H1 (cell line): Measurements from ENCODE around the gene SMC3. TPM values are rescaled to one million over a fixed set of nuclear protein-coding genes. Genes with fewer than 3 reads are reported as not detected.

ENCODE experiments used
- CHD2 ChIP-seq: IDR thresholded peaks from 2 replicates; pipeline ENCODE4 v1.6.1; 2012; ENCODE audit warnings: low read length, improper control_type of control experiment
- KDM4A ChIP-seq: IDR thresholded peaks from one replicate; pipeline ENCODE4 v1.7.1; 2012; ENCODE audit warnings: low read depth, mild to moderate bottlenecking, moderate library complexity, low read length, inconsistent platforms; ENCODE audit not compliant: severe bottlenecking
- SP1 ChIP-seq: IDR thresholded peaks from 2 replicates; pipeline ENCODE4 v1.6.1; 2011; ENCODE audit warnings: low read depth, low read length
- TAF7 ChIP-seq: optimal IDR thresholded peaks from 2 replicates; pipeline ENCODE3; 2011; ENCODE audit warnings: low read depth, mild to moderate bottlenecking, inconsistent platforms, low read length, moderate library complexity, borderline replicate concordance
- ZNF274 ChIP-seq: IDR thresholded peaks from 2 replicates; pipeline ENCODE4 v1.7.0; 2012; ENCODE audit warnings: low read length, borderline replicate concordance; ENCODE audit errors: extremely low read depth
- polyA plus RNA-seq, 7 experiments: library from polyadenylated mRNA; depleted of rRNA in 3 of 7; stranded (reverse) in 5 of 7; unstranded in 2 of 7; fragments of >200 nt in 5 of 7; fragments of 200-250 nt in 2 of 7; gene quantifications; 1 replicate in 5 of 7; 2 replicates in 1 of 7; 4 replicates in 1 of 7; pipeline versions ENCODE4 v1.2.1 to v1.2.3, GENCODE V29; 2011 to 2013; ENCODE audit warnings: missing spikeins in 2 of 7, mixed read lengths in 2 of 7
- total RNA-seq: library from RNA; stranded (reverse); fragmentation: NEBNext Ultra II Directional; extraction: Animal tissue kit (Norgen Biotek cat#: 25700); gene quantifications from 2 replicates; pipeline ENCODE4 v1.2.1, GENCODE V29; 2021

The SMC3 gene
- total and polyA plus RNA-seq, 2 of the 8 experiments (the other 6 are each of a cell fraction or from before 2014, with no cell fraction given), result 12.7 to 93.4 TPM

- TF ChIP-seq KDM4A (no peak), CHD2 (no peak), SP1 (0 out of 2 replicates have a peak, but pooled peaks have one; percentile 9), ZNF274 (no peak), TAF7 (no peak)
These were observed 10.4 kb upstream of the SMC3 start (continued) for GRCh38 chr10:110556969-110557601.
